ENCODE data around the gene RPS19. TPM values are rescaled to one million over a fixed set of nuclear protein-coding genes. Genes with fewer than 3 reads are reported as not detected.

The RPS19 gene
- total RNA-seq, 1 donor from 2014 or later, result 559 TPM

GRCh38 chr19:41893899-41894298 lies 33.8 kb downstream of the RPS19 start:
- DNase-seq (no peak), ATAC-seq (no peak)
- intact Hi-C loops (cut with micrococcal nuclease), result no loop called here

- ATAC-seq (no peak), DNase-seq (no peak)
- intact Hi-C loops (cut with micrococcal nuclease), result no loop called here
These were observed 34.3 kb downstream of the RPS19 start for GRCh38 chr19:41894350-41894749.

DNA sequence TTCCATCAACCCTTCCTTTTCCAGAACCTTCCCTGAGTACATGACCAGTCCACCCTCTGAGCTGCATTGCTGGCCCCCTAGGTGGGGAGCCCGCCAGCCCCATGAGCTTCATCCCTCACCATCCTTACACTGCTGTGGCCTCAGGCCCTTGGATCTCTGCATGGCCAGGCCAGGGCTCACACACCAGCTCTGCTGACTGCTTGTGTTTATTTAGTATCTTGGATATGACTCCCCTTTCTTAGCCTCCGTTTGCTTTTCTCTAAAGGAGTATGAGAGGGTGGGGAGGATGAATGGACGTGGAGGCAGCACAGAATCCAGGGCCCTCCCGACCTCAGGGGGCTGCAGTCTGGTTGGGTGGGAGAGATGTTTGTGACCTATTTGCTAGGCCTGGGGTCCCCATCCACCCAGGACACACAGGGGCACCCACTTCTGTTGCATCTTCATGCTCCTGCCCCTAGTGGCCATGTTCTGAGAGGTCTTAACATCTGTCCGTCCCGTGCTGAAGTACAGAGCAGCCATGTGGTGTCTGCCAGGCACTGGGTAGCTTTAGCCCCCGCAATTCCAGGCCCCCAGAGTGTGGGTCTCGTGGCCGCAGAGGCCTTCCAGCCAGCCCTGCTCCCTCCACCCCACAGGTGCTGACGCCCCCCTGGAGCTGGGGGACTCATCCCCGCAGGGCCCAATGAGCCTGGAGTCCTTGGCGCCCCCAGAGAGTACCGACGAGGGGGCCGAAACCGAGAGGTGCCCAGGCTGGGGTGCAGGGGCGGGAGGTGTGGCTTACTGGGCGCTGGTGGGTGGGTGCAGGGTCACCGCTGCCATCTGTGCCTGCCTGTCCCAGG lies 35.9 kb downstream of the RPS19 start:
- intact Hi-C loops (cut with micrococcal nuclease), result no loop called here
- ATAC-seq (no peak), DNase-seq (no peak)

- no peak for DNase-seq
- intact Hi-C loops (cut with micrococcal nuclease), result no loop called here
- ATAC-seq, result no peak
These were observed 36.5 kb downstream of the RPS19 start for GRCh38 chr19:41896581-41896942.

DNA sequence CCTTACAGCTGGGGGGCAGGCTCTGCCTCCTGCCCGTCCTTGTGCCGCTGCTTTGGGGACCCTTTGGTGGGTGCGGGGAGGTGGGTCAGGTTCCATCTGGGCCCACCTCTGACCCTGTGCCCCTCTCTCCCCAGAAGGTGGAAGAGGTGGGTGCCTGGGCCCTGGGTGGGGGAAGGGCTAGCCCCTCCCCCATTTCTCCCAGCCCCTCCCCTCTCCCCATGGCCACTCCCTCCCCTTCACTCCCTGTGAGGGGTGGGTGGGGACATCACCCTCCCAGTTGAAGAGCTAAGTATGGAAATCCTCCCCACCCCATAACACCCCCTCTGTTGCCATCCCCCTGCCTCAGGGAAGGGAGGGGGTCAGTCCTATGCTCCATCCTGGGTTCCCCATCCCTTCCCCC lies 37.1 kb downstream of the RPS19 start:
- intact Hi-C loops (cut with micrococcal nuclease), result no loop called here
- ATAC-seq, result no peak
- no peak for DNase-seq

- DNase-seq (no peak), ATAC-seq (no peak)
- intact Hi-C loops (cut with micrococcal nuclease), result no loop called here
These were observed 37.8 kb downstream of the RPS19 start for GRCh38 chr19:41897820-41898219.

GRCh38 chr19:41898235-41898634 lies 38.2 kb downstream of the RPS19 start:
- ATAC-seq (no peak), DNase-seq (no peak)
- intact Hi-C loops (cut with micrococcal nuclease), result no loop called here

- DNase-seq (no peak), ATAC-seq (no peak)
- intact Hi-C loops (cut with micrococcal nuclease), result no loop called here
These were observed 41.8 kb downstream of the RPS19 start for GRCh38 chr19:41901707-41902360.

- intact Hi-C loops (cut with micrococcal nuclease), result no loop called here
- DNase-seq, result no peak
- no peak for ATAC-seq
These were observed 42.5 kb downstream of the RPS19 start for GRCh38 chr19:41902594-41902993.

DNA sequence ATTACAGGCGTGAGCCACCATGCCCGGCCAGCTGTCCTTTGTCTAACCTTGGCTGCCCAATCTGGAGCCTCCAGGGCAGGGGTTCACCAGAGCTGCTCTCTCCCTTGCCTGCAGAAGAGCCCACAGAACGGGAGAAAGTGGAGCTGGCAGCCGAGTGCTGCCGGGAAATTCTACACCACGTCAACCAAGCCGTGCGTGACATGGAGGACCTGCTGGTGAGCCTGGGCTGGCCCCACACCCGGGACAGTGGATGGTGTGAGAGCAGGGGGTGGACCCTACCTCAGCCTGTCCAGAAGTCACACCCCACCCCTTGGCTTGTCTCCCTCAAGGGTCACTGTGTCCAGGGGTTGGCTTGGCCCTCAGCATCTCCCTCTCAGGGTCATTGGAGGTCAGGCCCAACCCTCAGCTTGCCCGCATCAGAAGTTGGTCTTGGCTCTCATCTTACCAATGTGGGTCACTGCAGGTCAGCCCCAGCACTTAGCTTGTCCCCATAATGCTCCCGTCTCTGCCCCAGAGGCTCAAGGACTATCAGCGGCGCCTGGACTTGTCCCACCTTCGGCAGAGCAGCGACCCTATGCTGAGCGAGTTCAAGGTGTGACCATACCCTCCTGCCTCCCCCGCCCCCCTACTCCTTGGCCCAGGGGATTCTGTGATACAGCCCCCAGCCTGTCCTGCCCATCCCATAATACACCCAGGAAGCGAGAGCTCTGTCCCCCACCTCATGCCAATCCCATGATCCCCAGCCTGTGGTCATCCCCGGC lies 43.3 kb downstream of the RPS19 start:
- ATAC-seq, result no peak
- intact Hi-C loops (cut with micrococcal nuclease), result no loop called here
- DNase-seq, result no peak

- intact Hi-C loops (cut with micrococcal nuclease), result no loop called here
- DNase-seq (no peak), ATAC-seq (no peak)
These were observed 44.2 kb downstream of the RPS19 start for GRCh38 chr19:41904118-41904870.

GRCh38 chr19:41905273-41906002 lies 45.4 kb downstream of the RPS19 start:
- DNase-seq (no peak), ATAC-seq (no peak)
- intact Hi-C loops (cut with micrococcal nuclease), result no loop called here

- no peak for DNase-seq
- intact Hi-C loops (cut with micrococcal nuclease), result no loop called here
- ATAC-seq, result no peak
These were observed 46.2 kb downstream of the RPS19 start for GRCh38 chr19:41906271-41906670.

GRCh38 chr19:41906916-41907680 lies 47.0 kb downstream of the RPS19 start:
- no peak for ATAC-seq
- intact Hi-C loops (cut with micrococcal nuclease), result no loop called here
- no peak for DNase-seq

DNA sequence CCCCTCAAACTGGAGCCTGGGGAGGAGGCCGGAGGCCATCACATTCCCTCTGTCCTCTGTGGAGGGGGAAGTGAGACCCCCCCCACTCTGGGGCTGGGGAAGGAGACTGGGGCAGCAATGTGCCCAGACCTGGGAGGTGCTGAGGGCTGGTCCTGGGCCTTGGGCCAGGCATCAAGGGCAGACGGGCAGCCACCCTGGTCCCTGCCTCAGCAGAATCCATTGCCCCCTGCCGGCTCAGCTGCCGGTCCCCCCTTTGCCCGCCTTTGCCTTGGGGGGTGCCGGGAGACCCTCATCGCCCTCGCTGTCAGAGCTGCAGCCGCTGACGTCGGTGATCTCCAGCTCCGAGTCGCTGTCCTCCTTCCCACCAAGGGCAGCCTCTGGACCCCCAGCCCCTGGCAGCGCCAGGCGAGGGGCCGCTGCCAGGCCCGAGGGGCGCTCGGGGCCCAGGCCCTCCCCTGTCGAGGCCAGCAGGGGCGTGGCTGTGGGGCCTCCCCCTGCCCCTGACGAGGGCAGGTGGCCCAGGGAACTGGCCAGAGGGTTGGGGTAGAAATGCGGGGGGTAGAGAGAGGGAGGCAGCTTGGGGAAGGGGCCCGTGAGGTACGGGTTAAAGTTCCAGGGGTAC lies 48.0 kb downstream of the RPS19 start:
- DNase-seq (no peak), ATAC-seq (no peak)
- intact Hi-C loops (cut with micrococcal nuclease), result no loop called here

GRCh38 chr19:41908724-41909464 lies 48.8 kb downstream of the RPS19 start:
- intact Hi-C loops (cut with micrococcal nuclease), result no loop called here
- ATAC-seq (no peak), DNase-seq (no peak)

DNA sequence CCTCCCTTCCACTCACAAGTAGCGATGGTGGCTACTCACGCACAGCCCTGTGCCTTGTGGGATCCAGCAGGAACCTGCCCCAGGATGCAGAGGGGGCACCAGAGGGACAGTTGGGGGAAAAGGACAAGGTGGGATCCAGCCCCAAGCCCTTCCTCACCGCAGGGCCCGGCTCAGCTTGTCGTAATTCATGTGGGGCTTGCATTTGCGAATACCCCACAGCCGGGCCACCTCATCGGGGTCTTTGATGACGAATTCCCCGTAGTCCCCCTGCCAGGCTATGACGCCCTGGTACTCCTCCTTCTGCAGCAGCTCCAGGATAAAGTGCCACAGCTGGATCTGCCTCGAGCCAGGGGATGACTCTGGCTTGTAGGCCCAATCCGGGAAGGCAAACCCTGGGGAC lies 49.7 kb downstream of the RPS19 start:
- DNase-seq, result no peak
- intact Hi-C loops (cut with micrococcal nuclease), result no loop called here
- no peak for ATAC-seq

Measured in left ventricle myocardium superior (tissue), 1 donor.